ENCODE data around the gene TLN1. TPM values are rescaled to one million over a fixed set of nuclear protein-coding genes. Genes with fewer than 3 reads are reported as not detected.

TLN1 gene
- total and polyA plus RNA-seq, 8 donors = 53.2 to 399 (median 174) TPM

DNA sequence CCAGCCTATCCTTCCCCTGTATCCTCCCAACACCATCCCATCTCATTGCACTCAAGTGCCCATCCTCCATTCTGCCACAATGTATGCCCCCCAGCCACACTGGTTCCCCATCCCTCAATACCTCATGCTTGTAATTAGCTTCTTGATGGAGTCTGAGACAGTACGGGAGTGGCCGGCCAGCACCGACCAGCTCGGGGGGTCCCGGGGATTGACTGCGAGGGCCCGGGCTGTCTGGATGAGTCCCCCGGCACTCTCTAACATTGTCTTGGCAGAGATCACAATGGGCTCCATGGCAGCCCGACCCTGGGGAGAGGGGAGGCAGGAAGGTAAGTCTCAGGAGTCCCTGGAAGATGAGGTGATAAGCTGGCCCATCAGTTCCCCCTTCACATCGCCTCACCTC is 25.0 kb downstream of the TLN1 start:
- Histone ChIP-seq H3K27ac (peak overlapping the region in 1 of 5 donors; percentile 97), H3K36me3 (peaks cover 97 to 100% (median 100%) of the 10 kb centered on the region in 4 donors), H3K4me1 (no peaks in the 10 kb centered on the region), H3K9me3 (no peaks in the 10 kb centered on the region), H3K4me3 (no peak overlapping the region), H3K27me3 (no peaks in the 10 kb centered on the region)
- 85 to 93% (median 92%) methylated on average over 5 to 10 of the region's 10 CpGs for WGBS, 5 donors
- TF ChIP-seq EP300 (IDR thresholded peaks at IDR 0.05) (no peak), POLR2A (IDR thresholded peaks at IDR 0.05) (no peak), POLR2AphosphoS5 (IDR thresholded peaks at IDR 0.05) (no peak)
- TF ChIP-seq, protein P1, sequence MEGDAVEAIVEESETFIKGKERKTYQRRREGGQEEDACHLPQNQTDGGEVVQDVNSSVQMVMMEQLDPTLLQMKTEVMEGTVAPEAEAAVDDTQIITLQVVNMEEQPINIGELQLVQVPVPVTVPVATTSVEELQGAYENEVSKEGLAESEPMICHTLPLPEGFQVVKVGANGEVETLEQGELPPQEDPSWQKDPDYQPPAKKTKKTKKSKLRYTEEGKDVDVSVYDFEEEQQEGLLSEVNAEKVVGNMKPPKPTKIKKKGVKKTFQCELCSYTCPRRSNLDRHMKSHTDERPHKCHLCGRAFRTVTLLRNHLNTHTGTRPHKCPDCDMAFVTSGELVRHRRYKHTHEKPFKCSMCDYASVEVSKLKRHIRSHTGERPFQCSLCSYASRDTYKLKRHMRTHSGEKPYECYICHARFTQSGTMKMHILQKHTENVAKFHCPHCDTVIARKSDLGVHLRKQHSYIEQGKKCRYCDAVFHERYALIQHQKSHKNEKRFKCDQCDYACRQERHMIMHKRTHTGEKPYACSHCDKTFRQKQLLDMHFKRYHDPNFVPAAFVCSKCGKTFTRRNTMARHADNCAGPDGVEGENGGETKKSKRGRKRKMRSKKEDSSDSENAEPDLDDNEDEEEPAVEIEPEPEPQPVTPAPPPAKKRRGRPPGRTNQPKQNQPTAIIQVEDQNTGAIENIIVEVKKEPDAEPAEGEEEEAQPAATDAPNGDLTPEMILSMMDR (IDR thresholded peaks at IDR 0.05) = no peak
- intact Hi-C loops (cut with DNase I; ENCODE audit: low total_unique reads) = no loop called here
- DNase-seq = no peak

DNA sequence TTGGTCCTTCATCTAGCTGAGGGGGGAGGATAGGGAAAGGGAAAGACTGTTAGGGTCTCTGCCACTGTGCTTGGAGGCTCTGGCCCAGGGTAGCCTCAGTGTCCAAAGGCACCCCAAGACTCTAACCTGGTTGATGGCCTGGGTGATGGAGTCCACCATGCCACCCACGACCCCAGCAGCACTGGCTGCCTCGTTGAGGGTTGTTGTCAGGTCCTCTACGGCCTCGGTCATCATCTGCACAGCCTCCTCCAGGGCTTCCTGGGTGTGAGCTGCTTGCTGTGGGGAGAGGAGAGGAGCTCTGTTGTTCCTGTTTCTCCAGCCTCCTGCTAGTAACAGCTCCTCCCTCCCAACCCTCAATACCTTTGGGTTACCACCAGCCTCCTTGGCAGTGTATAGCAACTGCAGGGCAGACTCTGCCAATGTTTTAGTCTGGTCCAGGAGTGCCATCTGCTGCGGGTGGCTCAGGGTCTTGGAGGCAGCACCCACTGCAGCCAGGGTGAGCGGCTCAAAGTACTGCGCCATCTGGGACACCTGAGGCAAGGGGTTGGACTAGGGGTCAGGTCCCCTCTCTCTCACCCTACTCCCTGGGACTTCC is 26.1 kb downstream of the TLN1 start:
- intact Hi-C loops (cut with DNase I; ENCODE audit: low total_unique reads) = no loop called here
- Histone ChIP-seq H3K4me3 (no peak overlapping the region), H3K9me3 (no peaks in the 10 kb centered on the region), H3K27ac (peak overlapping the region in 1 of 5 donors; percentile 97), H3K4me1 (no peaks in the 10 kb centered on the region), H3K27me3 (no peaks in the 10 kb centered on the region), H3K36me3 (peaks cover 97 to 100% (median 100%) of the 10 kb centered on the region in 4 donors)
- no peak for DNase-seq
- TF ChIP-seq POLR2A (IDR thresholded peaks at IDR 0.05) (no peak), EP300 (IDR thresholded peaks at IDR 0.05) (no peak), POLR2AphosphoS5 (IDR thresholded peaks at IDR 0.05) (no peak)
- TF ChIP-seq, protein P1 (IDR thresholded peaks at IDR 0.05) = no peak
- 89 to 96% (median 92%) methylated on average over 7 of the region's 7 CpGs for WGBS, 5 donors

DNA sequence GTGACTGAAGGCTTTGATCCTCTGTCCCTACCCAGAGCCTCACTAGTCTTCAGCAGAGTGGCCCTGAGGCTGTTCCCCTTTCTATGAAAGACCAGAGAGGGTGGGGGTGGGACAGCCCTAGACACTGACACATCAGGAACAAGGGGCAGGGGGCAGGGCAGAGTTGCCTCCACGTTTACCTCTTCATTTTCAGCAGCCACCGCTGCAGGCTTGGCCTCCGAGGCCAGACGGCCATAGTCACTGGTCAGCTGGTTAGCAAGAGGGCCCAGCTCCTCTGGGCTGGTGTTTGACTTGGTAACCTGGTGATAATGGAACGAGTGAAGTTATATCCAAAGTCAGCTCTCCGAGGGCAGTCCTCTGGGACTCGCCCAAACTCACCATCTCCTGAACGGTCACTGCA is 26.6 kb downstream of the TLN1 start:
- H3K36me3 ChIP-seq = peaks cover 96 to 100% (median 100%) of the 10 kb centered on the region in 4 donors
- DNase-seq = no peak
- WGBS, 5 donors = 77 to 87% (median 81%) methylated on average over 8 of the region's 8 CpGs
- TF ChIP-seq POLR2A (IDR thresholded peaks at IDR 0.05) (no peak), POLR2AphosphoS5 (IDR thresholded peaks at IDR 0.05) (no peak)
- TF ChIP-seq, protein P1 (IDR thresholded peaks at IDR 0.05) = no peak
- H3K27ac ChIP-seq = peak overlapping the region in 2 of 5 donors; percentile 4 to 97
- no peaks in the 10 kb centered on the region for H3K9me3 ChIP-seq
- intact Hi-C loops (cut with DNase I; ENCODE audit: low total_unique reads) = no loop called here
- no peaks in the 10 kb centered on the region for H3K4me1 ChIP-seq
- H3K27me3 ChIP-seq = no peaks in the 10 kb centered on the region
- no peak overlapping the region for H3K4me3 ChIP-seq

DNA sequence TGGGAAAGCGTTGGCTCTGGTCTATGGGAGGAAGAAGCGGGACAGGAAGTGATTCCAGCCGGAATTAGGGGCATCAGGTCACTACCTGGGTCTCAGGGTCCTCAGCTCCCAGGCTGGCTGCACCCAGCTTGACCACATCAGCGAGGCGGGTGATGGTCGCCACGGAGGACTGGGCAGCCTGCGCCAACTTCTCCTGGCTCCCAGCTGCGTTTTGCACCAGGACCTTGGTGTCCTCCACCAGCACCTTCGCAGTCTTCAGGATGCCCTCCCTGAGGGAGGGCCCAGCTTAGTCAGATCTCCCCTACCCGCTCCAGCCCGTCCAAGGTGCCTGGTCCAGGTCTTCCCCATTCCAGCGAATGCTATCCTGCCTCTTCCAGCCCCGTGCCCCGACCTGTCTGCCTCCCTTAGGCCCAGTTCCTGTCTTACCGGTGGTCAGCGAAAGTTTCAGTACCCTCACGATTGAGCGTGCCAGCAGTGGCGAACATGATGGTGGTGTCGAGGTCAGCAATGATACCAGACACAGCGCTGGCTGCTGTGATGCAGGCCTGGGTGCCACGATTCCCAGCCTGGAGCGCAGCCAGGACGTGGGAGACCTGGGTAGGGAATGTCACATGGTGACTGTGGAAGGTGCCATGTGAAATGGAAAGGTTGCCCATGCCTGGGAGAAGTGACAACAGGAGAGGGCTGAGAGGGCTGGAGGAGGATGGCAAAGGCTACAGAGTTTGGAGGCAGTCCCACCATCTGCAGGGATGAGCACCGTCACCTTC is 27.9 kb downstream of the TLN1 start:
- TF ChIP-seq EP300 (IDR thresholded peaks at IDR 0.05) (no peak), POLR2AphosphoS5 (IDR thresholded peaks at IDR 0.05) (no peak), POLR2A (IDR thresholded peaks at IDR 0.05) (no peak)
- TF ChIP-seq, protein P1 (IDR thresholded peaks at IDR 0.05) = no peak
- no peaks in the 10 kb centered on the region for H3K4me1 ChIP-seq
- no peak overlapping the region for H3K4me3 ChIP-seq
- DNase-seq = no peak
- H3K27ac ChIP-seq = peak overlapping the region in 2 of 5 donors; percentile 3 to 97
- H3K9me3 ChIP-seq = no peaks in the 10 kb centered on the region
- peaks cover 99 to 100% (median 100%) of the 10 kb centered on the region in 4 donors for H3K36me3 ChIP-seq
- intact Hi-C loops (cut with DNase I; ENCODE audit: low total_unique reads) = no loop called here
- 93 to 97% (median 96%) methylated on average over 24 to 26 of the region's 26 CpGs for WGBS, 5 donors
- H3K27me3 ChIP-seq = no peaks in the 10 kb centered on the region
